GM18508 (cell line): ENCODE measurements around the gene SPIC.

Experiments
- ATAC-seq: cut with Tn5 transposase; IDR thresholded peaks from one replicate; pipeline ENCODE4 v1.9.1; 2021; ENCODE audit warnings: moderate number of reproducible peaks; ENCODE audit not compliant: insufficient read depth, unreplicated experiment

Gene SPIC

GRCh38 chr12:101521136-101521535 lies 46.0 kb downstream of the SPIC start:
- no peak for ATAC-seq

- no peak for ATAC-seq
Measured at GRCh38 chr12:101527682-101528081, 52.5 kb downstream of the SPIC start.

GRCh38 chr12:101536069-101536674 lies 61.0 kb downstream of the SPIC start:
- ATAC-seq = no peak
